AG04449 (cell line): ENCODE results near the gene WDR20.

Experiments
- CTCF ChIA-PET: fragments of 350-600 bp; formaldehyde crosslinking; extraction: SDS; loops from one replicate; lab custom pipeline; 2021; ENCODE audit warnings: antibody characterized with exemption; lab: Yijun Ruan, JAX
- POLR2A ChIA-PET: fragments of 400-600, 350-600 bp; formaldehyde crosslinking; extraction: SDS; loops from one replicate; lab custom pipeline; 2020; ENCODE audit warnings: antibody characterized with exemption, inconsistent platforms; lab: Yijun Ruan, JAX
- DNase-seq: peaks from one replicate; pipeline ENCODE4 v3.0.0-alpha.2; 2010; ENCODE audit warnings: low read depth, low spot score
- H3K4me3 ChIP-seq: 2 replicates; pipeline ENCODE4 v1.5.1; 2011; ENCODE audit warnings: low read depth, mild to moderate bottlenecking, control low read depth, low read length
- CTCF ChIP-seq: IDR thresholded peaks from one replicate; pipeline ENCODE4 v1.5.1; 2011; ENCODE audit warnings: mild to moderate bottlenecking, moderate library complexity, low read length, control low read depth, inconsistent platforms; ENCODE audit not compliant: insufficient read depth; ENCODE audit errors: missing control alignments

WDR20 gene

DNA sequence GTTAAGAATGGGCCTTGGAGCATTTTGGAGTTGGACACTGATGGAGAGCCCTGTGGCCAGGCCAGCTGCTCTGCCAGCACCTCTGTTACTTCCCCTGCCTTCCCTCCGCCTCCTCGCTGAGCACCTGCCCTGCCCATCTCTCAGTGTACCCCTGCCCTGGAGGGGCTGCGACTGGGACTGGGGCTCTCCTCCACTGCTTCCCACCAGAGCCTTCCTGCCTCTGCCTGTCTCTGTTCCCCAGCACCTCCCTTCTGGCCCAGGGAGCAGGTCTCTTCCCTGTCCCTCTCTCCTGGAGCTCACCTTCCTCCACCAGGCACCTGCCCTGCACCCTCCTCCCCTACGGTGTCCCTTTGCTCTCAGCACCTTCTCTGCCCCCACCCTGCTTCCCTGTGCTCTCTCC, 62.1 kb downstream of the WDR20 start:
- no peak for DNase-seq
- POLR2A ChIA-PET = no interaction called here
- TF ChIP-seq CTCF = no peak
- CTCF ChIA-PET = interaction anchor here (1.1 kb wide), 1 partner anchor 116 kb away, joined by 4 read pairs; no protein-coding TSS in a partner anchor
- no peak overlapping the region for H3K4me3 ChIP-seq

DNA sequence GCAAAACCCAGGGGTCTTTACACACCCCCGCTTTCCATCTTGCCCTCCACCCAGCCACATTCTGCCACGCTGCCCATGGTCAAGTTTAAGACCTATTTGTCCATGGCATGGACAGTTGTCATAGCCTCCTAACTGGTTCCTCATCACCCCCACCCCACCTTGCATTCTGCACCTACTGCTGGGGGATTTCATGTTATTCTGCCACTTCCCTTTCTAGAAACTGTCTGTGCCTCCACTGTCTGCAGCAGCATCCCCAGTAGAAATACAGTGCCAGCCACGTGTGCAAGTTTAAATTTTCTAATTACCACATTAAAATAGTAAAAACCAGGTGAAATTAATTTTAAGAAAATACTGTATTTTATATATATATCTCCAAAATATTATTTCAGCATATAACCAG, 63.2 kb downstream of the WDR20 start:
- DNase-seq = no peak
- TF ChIP-seq CTCF = no peak
- POLR2A ChIA-PET = no interaction called here
- CTCF ChIA-PET = interaction anchor here (1.6 kb wide), 1 partner anchor 11 kb away, joined by 3 read pairs; no protein-coding TSS in a partner anchor
- no peak overlapping the region for H3K4me3 ChIP-seq

DNA sequence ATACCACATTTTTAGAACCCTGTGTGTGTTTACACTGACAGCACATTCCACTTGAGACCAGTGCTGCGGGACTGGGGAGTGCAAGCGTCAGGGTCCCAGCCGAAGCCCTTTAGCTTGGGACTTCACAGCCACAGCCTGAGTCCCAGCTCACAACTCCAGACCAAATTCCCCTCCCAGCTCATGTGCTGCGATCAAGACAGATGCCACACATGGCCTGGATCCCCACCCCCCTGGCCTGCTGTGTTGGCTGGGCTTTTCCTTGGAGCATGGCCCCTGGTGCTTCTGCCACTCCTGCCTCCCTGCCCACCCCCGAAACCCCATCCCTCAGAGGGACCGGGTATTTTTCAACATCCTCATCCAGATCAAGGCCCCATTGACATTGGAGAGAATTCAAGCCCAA, 63.7 kb downstream of the WDR20 start:
- ChIA-PET CTCF (interaction anchor here (1.6 kb wide), 1 partner anchor 10 kb away, joined by 3 read pairs; no protein-coding TSS in a partner anchor), POLR2A (no interaction called here)
- DNase-seq = no peak
- no peak for TF ChIP-seq CTCF
- H3K4me3 ChIP-seq = no peak overlapping the region

GRCh38 chr14:102205560-102205959, 65.9 kb downstream of the WDR20 start:
- no peak overlapping the region for H3K4me3 ChIP-seq

GRCh38 chr14:102206918-102207317, 67.2 kb downstream of the WDR20 start:
- H3K4me3 ChIP-seq = no peak overlapping the region
- no peak for TF ChIP-seq CTCF
- ChIA-PET POLR2A (interaction anchor here (0.6 kb wide), 1 partner anchor 417 kb away, joined by 3 read pairs; no protein-coding TSS in a partner anchor), CTCF (interaction anchor here (1.5 kb wide), 1 partner anchor 30 kb away, joined by 4 read pairs; no protein-coding TSS in a partner anchor)
- no peak for DNase-seq

More at GRCh38 chr14:102205560-102205959, 65.9 kb downstream of the WDR20 start:
- no peak for TF ChIP-seq CTCF
- POLR2A ChIA-PET = no interaction called here
- DNase-seq = no peak
- CTCF ChIA-PET = no interaction called here

- no peak for TF ChIP-seq CTCF
- ChIA-PET CTCF (interaction anchor here (1.2 to 1.5 kb wide), 2 partner anchors 11 to 29 kb away, joined by 4 to 5 read pairs; no protein-coding TSS in a partner anchor), POLR2A (no interaction called here)
- DNase-seq = no peak
- no peak overlapping the region for H3K4me3 ChIP-seq
Measured at GRCh38 chr14:102207831-102208365, 68.2 kb downstream of the WDR20 start.
